GM12873 (cell line): ENCODE data around the gene ATXN7.

Source experiments
- TF ChIP-seq, protein P1 (sequence below): IDR thresholded peaks from 2 replicates; pipeline ENCODE4 v1.5.1; 2012; ENCODE audit warnings: low read depth, mild to moderate bottlenecking, moderate library complexity, low read length, control low read depth; ENCODE audit not compliant: insufficient read depth; ENCODE audit errors: missing control alignments

ATXN7 gene

DNA sequence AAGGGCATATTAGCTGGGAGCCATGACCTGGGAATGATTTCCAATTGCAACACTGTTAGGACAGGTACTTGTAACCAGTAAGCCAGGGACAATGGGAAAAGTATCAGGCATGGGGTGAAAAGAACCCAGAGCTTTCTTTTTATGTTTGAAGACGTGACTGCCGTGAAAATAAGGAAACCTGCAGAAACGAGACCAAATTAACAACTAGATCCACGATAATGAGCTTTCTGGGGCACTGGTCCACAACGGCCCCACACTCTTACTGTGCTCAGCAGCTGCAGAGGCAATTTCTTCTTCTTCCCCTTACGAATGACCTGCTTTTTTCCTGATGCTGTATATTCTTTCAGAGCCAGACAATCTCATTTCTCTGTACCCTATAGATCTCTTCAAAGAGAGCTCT is 33.1 kb upstream of the ATXN7 start:
- TF ChIP-seq, protein P1, sequence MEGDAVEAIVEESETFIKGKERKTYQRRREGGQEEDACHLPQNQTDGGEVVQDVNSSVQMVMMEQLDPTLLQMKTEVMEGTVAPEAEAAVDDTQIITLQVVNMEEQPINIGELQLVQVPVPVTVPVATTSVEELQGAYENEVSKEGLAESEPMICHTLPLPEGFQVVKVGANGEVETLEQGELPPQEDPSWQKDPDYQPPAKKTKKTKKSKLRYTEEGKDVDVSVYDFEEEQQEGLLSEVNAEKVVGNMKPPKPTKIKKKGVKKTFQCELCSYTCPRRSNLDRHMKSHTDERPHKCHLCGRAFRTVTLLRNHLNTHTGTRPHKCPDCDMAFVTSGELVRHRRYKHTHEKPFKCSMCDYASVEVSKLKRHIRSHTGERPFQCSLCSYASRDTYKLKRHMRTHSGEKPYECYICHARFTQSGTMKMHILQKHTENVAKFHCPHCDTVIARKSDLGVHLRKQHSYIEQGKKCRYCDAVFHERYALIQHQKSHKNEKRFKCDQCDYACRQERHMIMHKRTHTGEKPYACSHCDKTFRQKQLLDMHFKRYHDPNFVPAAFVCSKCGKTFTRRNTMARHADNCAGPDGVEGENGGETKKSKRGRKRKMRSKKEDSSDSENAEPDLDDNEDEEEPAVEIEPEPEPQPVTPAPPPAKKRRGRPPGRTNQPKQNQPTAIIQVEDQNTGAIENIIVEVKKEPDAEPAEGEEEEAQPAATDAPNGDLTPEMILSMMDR, result no peak

DNA sequence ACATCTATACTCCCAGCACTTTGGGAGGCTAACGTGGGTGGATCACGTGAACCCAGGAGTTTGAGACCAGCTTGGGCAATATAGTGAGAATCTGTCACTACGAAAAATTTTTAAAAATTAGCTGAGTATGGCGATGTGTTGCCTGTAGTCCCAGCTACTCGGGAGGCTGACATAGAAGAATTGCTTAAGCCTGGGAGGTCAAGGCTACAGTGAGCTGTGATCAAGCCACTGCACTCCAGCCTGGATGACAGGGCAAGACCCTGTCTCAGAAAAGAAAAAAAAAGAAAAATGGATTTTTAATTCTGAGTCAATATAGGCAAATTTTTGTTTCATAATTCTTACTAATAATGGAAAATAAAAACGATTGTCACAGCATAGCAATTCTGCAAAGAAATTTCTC is 31.3 kb upstream of the ATXN7 start:
- TF ChIP-seq, protein P1, result no peak

DNA sequence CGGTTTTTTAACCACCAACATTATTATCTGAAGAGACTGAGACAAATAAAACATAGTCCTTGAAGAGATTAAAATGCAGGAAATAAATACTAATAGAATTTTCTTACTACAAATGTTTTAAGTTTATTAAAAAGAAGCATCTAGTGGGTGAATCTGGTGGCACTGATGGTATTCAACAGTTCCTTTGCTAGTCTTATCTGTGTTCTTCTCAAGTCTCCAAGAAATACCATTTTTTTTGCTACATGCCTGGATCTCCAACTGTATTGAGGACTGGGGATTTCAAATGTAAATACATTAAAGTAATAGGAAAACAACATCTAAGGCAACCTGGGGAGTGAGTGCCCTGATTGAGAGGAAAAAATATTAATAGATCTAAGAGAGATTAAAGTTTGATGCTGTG is 22.0 kb upstream of the ATXN7 start:
- TF ChIP-seq, protein P1, result no peak

DNA sequence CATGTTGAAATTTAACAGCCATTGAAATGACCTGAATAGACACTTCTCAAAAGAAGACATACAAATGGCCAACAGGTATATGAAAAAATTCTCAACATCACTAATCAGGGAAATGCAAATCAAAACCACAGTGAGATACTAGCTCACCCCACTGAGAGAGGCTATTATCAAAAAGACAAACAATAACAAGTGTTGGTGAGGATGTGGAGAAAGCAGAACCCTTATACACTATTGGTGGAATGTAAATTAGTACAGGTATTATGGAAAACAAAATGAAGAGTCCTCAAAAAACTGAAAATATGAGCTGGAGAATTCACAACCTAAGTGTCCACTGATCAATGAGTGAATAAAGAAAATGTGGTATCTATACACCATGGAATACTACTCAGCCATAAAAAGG is 21.5 kb upstream of the ATXN7 start:
- TF ChIP-seq, protein P1, result no peak

DNA sequence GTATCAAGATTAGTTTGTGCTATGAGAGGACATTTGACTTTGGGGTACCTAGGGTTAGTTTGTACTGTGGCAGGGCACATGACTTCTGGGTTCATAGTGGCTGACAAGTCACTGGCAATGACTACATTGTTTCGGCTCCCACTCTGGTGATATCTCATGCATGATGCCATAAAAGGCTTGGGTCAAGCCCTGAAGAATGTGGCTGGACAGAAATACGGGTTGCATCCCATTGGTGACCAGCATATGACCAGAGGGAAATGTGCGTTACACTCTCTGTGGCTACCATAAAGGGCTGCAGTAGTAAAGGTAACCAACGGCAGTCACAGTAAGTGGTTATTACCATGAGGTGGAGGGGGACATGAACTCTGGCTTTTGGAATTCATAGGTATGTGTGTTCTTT is 18.5 kb upstream of the ATXN7 start:
- TF ChIP-seq, protein P1, result no peak

DNA sequence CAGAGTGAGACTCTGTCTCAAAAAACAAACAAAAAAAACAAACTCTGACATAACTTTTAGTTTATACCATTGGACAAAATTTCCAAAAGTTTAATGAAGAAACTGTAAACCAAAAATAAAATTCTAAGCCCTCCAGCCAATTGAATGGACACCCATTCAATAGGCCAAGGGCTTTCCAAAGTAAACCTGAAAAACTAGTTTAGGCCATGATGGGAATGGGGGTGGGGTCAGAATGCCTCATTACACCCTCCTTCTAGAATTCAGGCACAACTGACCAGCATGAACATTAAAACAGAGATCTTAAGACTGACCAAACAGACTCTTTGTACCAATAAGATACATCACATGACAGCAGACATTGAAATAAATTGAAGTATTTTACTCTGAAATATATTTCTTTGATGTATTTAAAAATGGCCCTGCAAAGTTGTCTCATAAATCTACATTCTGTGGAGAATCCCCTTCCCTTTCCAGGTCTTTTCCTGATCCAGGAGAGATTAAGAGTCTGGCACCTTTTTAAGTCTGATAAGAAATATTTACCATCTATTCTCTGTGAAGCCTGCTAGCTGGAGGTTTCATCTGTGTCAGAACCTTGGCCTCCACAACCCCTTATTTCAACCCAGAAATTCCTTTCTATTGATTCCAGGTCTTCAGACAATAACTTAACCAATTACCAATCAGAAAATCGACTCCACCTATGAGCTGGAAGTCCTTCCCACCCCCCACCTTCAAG is 15.8 kb upstream of the ATXN7 start:
- TF ChIP-seq, protein P1, result no peak

DNA sequence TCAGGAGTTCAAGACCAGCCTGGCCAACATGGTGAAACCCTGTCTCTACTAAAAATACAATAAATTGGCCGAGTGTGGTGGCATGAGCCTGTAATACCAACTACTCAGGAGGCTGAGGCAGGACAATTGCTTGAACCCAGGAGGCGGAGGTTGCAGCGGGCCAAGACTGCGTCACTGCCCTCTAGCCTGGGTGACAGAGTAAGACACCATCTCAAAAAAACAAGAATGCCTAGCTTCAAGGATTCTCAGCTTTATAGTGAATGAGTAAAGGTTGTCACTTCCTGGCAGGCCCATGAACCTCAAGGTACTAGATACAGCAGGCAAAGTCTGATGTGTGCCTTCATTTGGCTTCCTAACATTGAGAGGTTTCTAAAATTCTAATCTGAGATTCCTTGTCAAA is 14.5 kb upstream of the ATXN7 start:
- TF ChIP-seq, protein P1, result no peak
